Activated CD4-positive, alpha-beta memory T cell treated with anti-CD3 and anti-CD28 coated beads for 36 hours (primary cell): ENCODE data around the gene CNTN5. TPM values are rescaled to one million over a fixed set of nuclear protein-coding genes. Genes with fewer than 3 reads are reported as not detected.

ENCODE experiments used
- CTCF ChIA-PET: fragments of 350-600 bp; sonication (Branson Sonifier 250); formaldehyde crosslinking; loops from one replicate; lab custom pipeline; 2021; ENCODE audit warnings: antibody characterized with exemption, inconsistent platforms; lab: Charles Lee
- POLR2A ChIA-PET: fragments of 350-600 bp; sonication (Branson Sonifier 250); formaldehyde crosslinking; loops from one replicate; lab custom pipeline; 2021; ENCODE audit warnings: antibody characterized with exemption; lab: Charles Lee
- DNase-seq: peaks from one replicate; pipeline ENCODE4 v3.0.0-alpha.2; 2020
- H3K27ac Mint-ChIP-seq: one replicate; pipeline ENCODE4 v1.8.0; 2021; ENCODE audit warnings: mixed read lengths
- H3K27me3 Mint-ChIP-seq: one replicate; pipeline ENCODE4 v1.8.0; 2021; ENCODE audit warnings: mixed read lengths
- H3K36me3 Mint-ChIP-seq: one replicate; pipeline ENCODE4 v1.8.0; 2021; ENCODE audit warnings: mixed read lengths
- H3K4me1 Mint-ChIP-seq: one replicate; pipeline ENCODE4 v1.8.0; 2021; ENCODE audit warnings: low read depth, mixed read lengths
- H3K4me3 Mint-ChIP-seq: one replicate; pipeline ENCODE4 v1.8.0; 2021; ENCODE audit warnings: mild to moderate bottlenecking, mixed read lengths
- H3K9me3 Mint-ChIP-seq: one replicate; pipeline ENCODE4 v1.8.0; 2021; ENCODE audit warnings: mixed read lengths
- intact Hi-C: fragments of 100-400 bp; cut with micrococcal nuclease; formaldehyde crosslinking; loops from one replicate; pipeline ENCODE4 v1.15.1; 2023
- total RNA-seq, 2 experiments: library from RNA; stranded (reverse); gene quantifications; one replicate each; pipeline ENCODE4 v1.2.3, GENCODE V29; 2021

The CNTN5 gene
- total RNA-seq, 2 experiments from 2014 or later: not detected

- Mint-ChIP-seq H3K4me1 (no peaks in the 10 kb centered on the region), H3K27me3 (no peaks in the 10 kb centered on the region), H3K27ac (no peak overlapping the region), H3K36me3 (no peaks in the 10 kb centered on the region), H3K9me3 (peaks cover 25% of the 10 kb centered on the region), H3K4me3 (no peak overlapping the region)
- ChIA-PET CTCF (no interaction called here), POLR2A (no interaction called here)
- no peak for DNase-seq
- intact Hi-C loops: no loop called here
Measured at GRCh38 chr11:100328626-100329340, 1308.0 kb downstream of the CNTN5 start.

GRCh38 chr11:100329352-100329751, 1308.6 kb downstream of the CNTN5 start:
- intact Hi-C loops: no loop called here
- DNase-seq: no peak
- Mint-ChIP-seq H3K4me1 (no peaks in the 10 kb centered on the region), H3K4me3 (no peak overlapping the region), H3K9me3 (peaks cover 30% of the 10 kb centered on the region), H3K27me3 (no peaks in the 10 kb centered on the region), H3K27ac (no peak overlapping the region), H3K36me3 (no peaks in the 10 kb centered on the region)
- ChIA-PET POLR2A (no interaction called here), CTCF (no interaction called here)

GRCh38 chr11:100336873-100337272, 1316.1 kb downstream of the CNTN5 start:
- POLR2A ChIA-PET: no interaction called here
- H3K36me3 Mint-ChIP-seq: no peaks in the 10 kb centered on the region
- H3K27me3 Mint-ChIP-seq: no peaks in the 10 kb centered on the region
- H3K4me3 Mint-ChIP-seq: no peak overlapping the region
- CTCF ChIA-PET: no interaction called here
- no peaks in the 10 kb centered on the region for H3K4me1 Mint-ChIP-seq
- intact Hi-C loops: no loop called here
- peaks cover 25% of the 10 kb centered on the region for H3K9me3 Mint-ChIP-seq
- no peak for DNase-seq
- H3K27ac Mint-ChIP-seq: no peak overlapping the region

DNA sequence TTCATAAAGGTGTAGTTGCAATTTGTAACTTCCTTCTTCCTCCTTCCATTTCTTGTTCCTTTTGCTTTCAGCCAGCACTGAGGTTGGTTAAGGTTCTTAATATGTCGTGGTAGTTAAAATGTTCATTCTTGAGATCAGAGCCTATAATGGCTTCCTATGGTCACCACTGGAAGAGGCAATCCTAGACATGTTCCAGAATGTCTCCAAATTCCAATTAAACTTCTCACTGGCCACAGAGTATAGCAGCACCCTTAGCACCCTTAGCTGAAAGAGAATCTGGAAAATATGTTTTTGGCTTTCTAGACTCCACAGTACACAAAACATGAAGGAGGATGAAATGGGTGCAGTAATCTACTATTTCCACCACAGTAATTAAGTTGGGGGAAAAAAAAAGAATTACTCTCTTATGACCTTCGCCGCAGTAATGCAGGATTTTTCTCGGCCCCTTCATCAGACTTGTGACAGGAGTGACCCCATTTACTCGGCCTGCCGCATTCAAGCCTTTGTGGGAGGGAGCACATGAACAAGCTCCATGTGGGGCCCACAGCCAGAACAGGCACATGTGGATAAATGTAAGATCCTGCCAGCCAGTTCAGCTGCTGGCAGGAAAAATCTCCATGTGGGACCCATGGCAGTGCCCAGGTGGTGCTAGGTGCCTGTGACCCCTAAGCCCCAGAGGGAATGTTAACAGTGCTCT, 1317.5 kb downstream of the CNTN5 start:
- intact Hi-C loops: no loop called here
- Mint-ChIP-seq H3K9me3 (peaks cover 21% of the 10 kb centered on the region), H3K27ac (no peak overlapping the region), H3K36me3 (no peaks in the 10 kb centered on the region), H3K4me3 (no peak overlapping the region), H3K4me1 (no peaks in the 10 kb centered on the region), H3K27me3 (no peaks in the 10 kb centered on the region)
- ChIA-PET POLR2A (no interaction called here), CTCF (no interaction called here)
- no peak for DNase-seq

- POLR2A ChIA-PET: no interaction called here
- no peaks in the 10 kb centered on the region for H3K27me3 Mint-ChIP-seq
Measured at GRCh38 chr11:100340466-100341319, 1319.9 kb downstream of the CNTN5 start.

GRCh38 chr11:100353083-100353482, 1332.3 kb downstream of the CNTN5 start:
- no peaks in the 10 kb centered on the region for H3K36me3 Mint-ChIP-seq
- H3K9me3 Mint-ChIP-seq: peaks cover 9% of the 10 kb centered on the region
- no peak for DNase-seq
- intact Hi-C loops: no loop called here
- CTCF ChIA-PET: no interaction called here
- H3K27ac Mint-ChIP-seq: no peak overlapping the region
- no peak overlapping the region for H3K4me3 Mint-ChIP-seq
- H3K4me1 Mint-ChIP-seq: no peaks in the 10 kb centered on the region
- H3K27me3 Mint-ChIP-seq: no peaks in the 10 kb centered on the region
- POLR2A ChIA-PET: no interaction called here

More at GRCh38 chr11:100340466-100341319, 1319.9 kb downstream of the CNTN5 start:
- intact Hi-C loops: no loop called here
- no peak for DNase-seq
- Mint-ChIP-seq H3K36me3 (no peaks in the 10 kb centered on the region), H3K4me1 (no peaks in the 10 kb centered on the region), H3K27ac (no peak overlapping the region), H3K9me3 (peaks cover 11% of the 10 kb centered on the region), H3K4me3 (no peak overlapping the region)
- CTCF ChIA-PET: no interaction called here

GRCh38 chr11:100354736-100355135, 1334.0 kb downstream of the CNTN5 start:
- CTCF ChIA-PET: no interaction called here
- peaks cover 6% of the 10 kb centered on the region for H3K9me3 Mint-ChIP-seq

DNA sequence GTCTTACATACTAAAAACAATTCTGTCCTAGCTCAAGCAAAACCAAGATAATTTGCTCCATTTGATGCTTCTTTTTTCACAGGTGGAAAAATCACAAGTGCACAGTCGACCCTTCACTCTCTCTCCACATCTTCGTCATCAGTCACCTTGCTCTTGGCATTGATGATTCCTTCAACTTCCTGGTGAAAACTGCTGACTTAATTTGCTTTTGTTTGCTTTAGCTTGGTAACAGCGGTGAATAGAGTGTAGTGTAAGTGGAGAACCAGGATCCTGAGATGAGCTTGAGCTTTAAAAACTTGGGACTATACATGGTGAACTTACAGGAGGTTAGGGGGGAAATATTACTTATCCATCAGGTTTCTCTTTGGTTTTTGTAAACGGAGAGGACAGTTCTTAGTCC, 1335.3 kb downstream of the CNTN5 start:
- H3K36me3 Mint-ChIP-seq: no peaks in the 10 kb centered on the region
- ChIA-PET POLR2A (no interaction called here), CTCF (no interaction called here)
- no peak overlapping the region for H3K4me3 Mint-ChIP-seq
- intact Hi-C loops: no loop called here
- H3K27me3 Mint-ChIP-seq: no peaks in the 10 kb centered on the region
- no peak overlapping the region for H3K27ac Mint-ChIP-seq
- no peak for DNase-seq
- H3K9me3 Mint-ChIP-seq: peaks cover 12% of the 10 kb centered on the region
- no peaks in the 10 kb centered on the region for H3K4me1 Mint-ChIP-seq

More at GRCh38 chr11:100354736-100355135, 1334.0 kb downstream of the CNTN5 start:
- DNase-seq: no peak
- intact Hi-C loops: no loop called here
- POLR2A ChIA-PET: no interaction called here
- H3K4me1 Mint-ChIP-seq: no peaks in the 10 kb centered on the region
- H3K27me3 Mint-ChIP-seq: no peaks in the 10 kb centered on the region
- H3K36me3 Mint-ChIP-seq: no peaks in the 10 kb centered on the region
- no peak overlapping the region for H3K27ac Mint-ChIP-seq
- no peak overlapping the region for H3K4me3 Mint-ChIP-seq

- H3K27ac Mint-ChIP-seq: no peak overlapping the region
- intact Hi-C loops: no loop called here
- no peaks in the 10 kb centered on the region for H3K4me1 Mint-ChIP-seq
- CTCF ChIA-PET: no interaction called here
- POLR2A ChIA-PET: no interaction called here
- DNase-seq: no peak
- H3K9me3 Mint-ChIP-seq: peaks cover 23% of the 10 kb centered on the region
- no peaks in the 10 kb centered on the region for H3K36me3 Mint-ChIP-seq
- no peak overlapping the region for H3K4me3 Mint-ChIP-seq
- H3K27me3 Mint-ChIP-seq: no peaks in the 10 kb centered on the region
Measured at GRCh38 chr11:100359281-100359680, 1338.5 kb downstream of the CNTN5 start.

DNA sequence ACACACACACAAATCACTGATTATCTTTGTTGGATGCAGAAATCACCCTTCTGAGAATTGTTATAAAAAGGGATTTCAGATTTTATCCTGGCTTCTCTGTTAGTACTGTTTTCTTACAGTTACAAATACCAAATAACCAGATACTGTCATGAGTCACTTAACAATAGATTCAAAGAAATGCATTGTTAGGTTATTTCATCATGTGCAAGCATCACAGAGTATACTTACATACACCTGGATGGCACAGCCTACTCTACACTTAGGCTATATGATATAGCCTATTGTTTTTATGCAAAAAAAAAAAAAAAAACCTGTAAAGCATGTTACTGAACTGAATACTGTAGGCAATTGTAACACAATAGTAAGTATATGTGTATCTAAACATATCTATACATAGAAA, 1347.1 kb downstream of the CNTN5 start:
- POLR2A ChIA-PET: no interaction called here
- no peak overlapping the region for H3K4me3 Mint-ChIP-seq
- H3K27ac Mint-ChIP-seq: no peak overlapping the region
- no peaks in the 10 kb centered on the region for H3K4me1 Mint-ChIP-seq
- intact Hi-C loops: no loop called here
- no peaks in the 10 kb centered on the region for H3K27me3 Mint-ChIP-seq
- peaks cover 28% of the 10 kb centered on the region for H3K9me3 Mint-ChIP-seq
- no peaks in the 10 kb centered on the region for H3K36me3 Mint-ChIP-seq
- no peak for DNase-seq
- CTCF ChIA-PET: no interaction called here

DNA sequence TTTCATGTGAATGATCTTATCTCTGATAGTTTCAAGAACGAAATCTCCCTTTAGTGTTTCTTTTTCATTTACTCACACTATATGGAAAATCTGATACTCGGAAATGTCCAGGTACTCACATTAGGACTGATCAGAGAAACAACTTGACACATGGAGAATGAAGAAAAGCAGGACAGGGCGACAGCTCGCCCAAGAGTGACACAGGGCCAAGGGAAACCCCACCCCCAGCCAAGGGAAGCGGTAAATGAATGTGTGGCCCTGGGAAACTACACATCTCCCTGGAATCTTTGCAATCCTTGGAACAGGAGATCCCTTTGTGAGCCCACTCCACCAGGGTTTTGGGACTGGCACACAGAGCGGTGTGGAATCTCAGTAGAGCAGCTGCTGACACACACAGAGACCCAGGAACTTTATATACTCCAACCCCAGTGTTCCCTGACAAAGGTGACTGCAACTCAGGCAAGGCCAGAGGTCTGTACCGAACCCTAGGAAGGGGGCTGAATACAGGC, 1362.7 kb downstream of the CNTN5 start:
- ChIA-PET POLR2A (no interaction called here), CTCF (no interaction called here)
- H3K27me3 Mint-ChIP-seq: no peaks in the 10 kb centered on the region
- intact Hi-C loops: no loop called here
- no peaks in the 10 kb centered on the region for H3K4me1 Mint-ChIP-seq
- DNase-seq: no peak
- H3K4me3 Mint-ChIP-seq: no peak overlapping the region
- no peaks in the 10 kb centered on the region for H3K36me3 Mint-ChIP-seq
- peaks cover 16% of the 10 kb centered on the region for H3K9me3 Mint-ChIP-seq
- H3K27ac Mint-ChIP-seq: no peak overlapping the region

DNA sequence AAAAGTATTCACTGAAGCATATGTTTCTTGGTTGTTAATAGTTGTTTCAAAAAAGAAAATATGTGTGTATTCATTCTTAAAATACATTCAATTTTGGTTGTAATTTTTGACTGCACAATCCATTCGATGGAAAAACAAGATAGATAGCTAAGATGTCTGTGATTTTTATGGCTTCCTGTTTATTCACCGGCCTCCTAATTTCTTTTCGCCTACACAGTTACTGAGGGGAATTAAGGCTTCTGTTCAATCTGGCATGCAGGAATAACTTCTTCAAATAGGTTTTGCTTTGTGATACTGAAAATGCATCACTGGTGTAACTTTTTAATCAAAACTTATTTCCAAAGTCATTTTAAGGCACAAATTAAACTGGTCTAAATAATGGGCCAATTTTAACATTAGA, 1375.5 kb downstream of the CNTN5 start:
- H3K36me3 Mint-ChIP-seq: no peaks in the 10 kb centered on the region
- H3K9me3 Mint-ChIP-seq: peaks cover 18% of the 10 kb centered on the region
- H3K4me1 Mint-ChIP-seq: no peaks in the 10 kb centered on the region
- no peak overlapping the region for H3K27ac Mint-ChIP-seq
- POLR2A ChIA-PET: no interaction called here
- DNase-seq: no peak
- no peaks in the 10 kb centered on the region for H3K27me3 Mint-ChIP-seq
- CTCF ChIA-PET: no interaction called here
- H3K4me3 Mint-ChIP-seq: no peak overlapping the region
- intact Hi-C loops: no loop called here
